IMR-90 (cell line): ENCODE measurements around the gene SLC38A4. TPM values are rescaled to one million over a fixed set of nuclear protein-coding genes. Genes with fewer than 3 reads are reported as not detected.

ENCODE experiments used
- ATAC-seq: fragments of 200-7000 bp; cut with Tn5 transposase; 2 replicates; pipeline ENCODE4 v1.9.1; 2020; ENCODE audit warnings: low read depth, mild to moderate bottlenecking, moderate library complexity
- BruUV-seq: library from RNA; stranded (reverse); fragments of 400-500 nt; replicated peaks from 2 replicates; lab custom pipeline; 2021; lab: Mats Ljungman, UMichigan
- CTCF ChIA-PET: fragments of 300-600 bp; formaldehyde crosslinking; extraction: SDS; loops from one replicate; lab custom pipeline; 2021; ENCODE audit warnings: antibody characterized with exemption; lab: Yijun Ruan, JAX
- POLR2A ChIA-PET: fragments of 300-600 bp; sonication (Branson Sonifier 250); formaldehyde crosslinking; loops from one replicate; lab custom pipeline; 2022; ENCODE audit warnings: antibody characterized with exemption; ENCODE audit not compliant: unreplicated experiment; lab: Charles Lee
- DNase-seq: peaks from one replicate; pipeline ENCODE4 v3.0.0; 2013
- H2AFZ ChIP-seq: replicated peaks from 2 replicates; pipeline ENCODE3; 2013; ENCODE audit warnings: low read length, mild to moderate bottlenecking; ENCODE audit not compliant: poor library complexity
- H2AK5ac ChIP-seq: 2 replicates; pipeline ENCODE4 v1.6.1; 2013; ENCODE audit warnings: low read depth, low read length, inconsistent platforms
- H2AK9ac ChIP-seq: replicated peaks from 2 replicates; pipeline ENCODE3; 2013; ENCODE audit warnings: mild to moderate bottlenecking, low read depth, low read length, moderate library complexity; ENCODE audit not compliant: poor library complexity
- H2BK120ac ChIP-seq: 2 replicates; pipeline ENCODE4 v1.6.1; 2013; ENCODE audit warnings: low read depth, low read length, inconsistent platforms
- H2BK15ac ChIP-seq: 3 replicates; pipeline ENCODE4 v1.6.1; 2013; ENCODE audit warnings: low read depth, low read length, inconsistent platforms
- H2BK20ac ChIP-seq: 2 replicates; pipeline ENCODE4 v1.6.1; 2013; ENCODE audit warnings: low read depth, mild to moderate bottlenecking, inconsistent platforms, low read length, moderate library complexity
- H2BK5ac ChIP-seq: 2 replicates; pipeline ENCODE4 v1.6.1; 2013; ENCODE audit warnings: mild to moderate bottlenecking, low read depth, low read length, inconsistent platforms; ENCODE audit not compliant: poor library complexity, severe bottlenecking
- H3K14ac ChIP-seq: replicated peaks from 2 replicates; pipeline ENCODE4 v1.6.1; 2013; ENCODE audit warnings: low read depth, low read length, inconsistent platforms
- H3K18ac ChIP-seq: 2 replicates; pipeline ENCODE4 v1.6.1; 2013; ENCODE audit warnings: low read depth, low read length, control low read depth
- H3K23ac ChIP-seq: 2 replicates; pipeline ENCODE4 v1.6.1; 2013; ENCODE audit warnings: low read depth, low read length, inconsistent platforms
- H3K27ac ChIP-seq: 2 replicates; pipeline ENCODE4 v1.5.1; 2013; ENCODE audit warnings: mild to moderate bottlenecking, control low read depth, low read length; ENCODE audit not compliant: insufficient read depth
- H3K27me3 ChIP-seq: 2 replicates; pipeline ENCODE4 v1.6.1; 2013; ENCODE audit warnings: low read length; ENCODE audit not compliant: control insufficient read depth, insufficient read depth
- H3K36me3 ChIP-seq: 2 replicates; pipeline ENCODE4 v1.6.1; 2013; ENCODE audit warnings: low read length, mixed read lengths; ENCODE audit not compliant: control insufficient read depth, insufficient read depth
- H3K4ac ChIP-seq: 2 replicates; pipeline ENCODE4 v1.6.1; 2013; ENCODE audit warnings: low read depth, low read length, inconsistent platforms
- H3K4me1 ChIP-seq: 2 replicates; pipeline ENCODE4 v1.6.1; 2013; ENCODE audit warnings: low read length, mixed read lengths; ENCODE audit not compliant: control insufficient read depth, insufficient read depth
- H3K4me2 ChIP-seq: 2 replicates; pipeline ENCODE4 v1.6.1; 2013; ENCODE audit warnings: low read depth, mild to moderate bottlenecking, control low read depth, low read length, moderate library complexity
- H3K4me3 ChIP-seq: 2 replicates; pipeline ENCODE4 v1.5.1; 2013; ENCODE audit warnings: low read depth, mild to moderate bottlenecking, control low read depth, low read length, moderate library complexity; ENCODE audit not compliant: insufficient read depth
- H3K56ac ChIP-seq: 2 replicates; pipeline ENCODE4 v1.6.1; 2013; ENCODE audit warnings: low read length, inconsistent platforms; ENCODE audit not compliant: insufficient read depth; ENCODE audit errors: extremely low read depth
- H3K79me1 ChIP-seq, 2 experiments: 2 replicates each; pipeline ENCODE4 v1.6.1; 2013; ENCODE audit warnings: low read length in 2 of 2, inconsistent platforms in 1 of 2, low read depth in 1 of 2
- H3K9ac ChIP-seq: 2 replicates; pipeline ENCODE4 v1.6.1; 2013; ENCODE audit warnings: low read depth, low read length, control low read depth
- H3K9me1 ChIP-seq: 2 replicates; pipeline ENCODE4 v1.6.1; 2013; ENCODE audit warnings: low read length, inconsistent platforms; ENCODE audit not compliant: insufficient read depth
- H3K9me3 ChIP-seq: 2 replicates; pipeline ENCODE4 v1.6.1; 2013; ENCODE audit warnings: low read length; ENCODE audit not compliant: control insufficient read depth, insufficient read depth
- H4K20me1 ChIP-seq: 2 replicates; pipeline ENCODE4 v1.6.1; 2013; ENCODE audit warnings: low read length, inconsistent platforms; ENCODE audit not compliant: insufficient read depth
- H4K5ac ChIP-seq: 2 replicates; pipeline ENCODE4 v1.6.1; 2013; ENCODE audit warnings: mild to moderate bottlenecking, low read depth, low read length, control low read depth
- H4K8ac ChIP-seq, 2 experiments: 2 replicates each; pipeline ENCODE4 v1.6.1; 2013; ENCODE audit warnings: low read depth in 2 of 2, low read length in 2 of 2, control low read depth in 1 of 2, inconsistent platforms in 1 of 2
- H4K91ac ChIP-seq: 2 replicates; pipeline ENCODE4 v1.6.1; 2013; ENCODE audit warnings: low read depth, low read length, inconsistent platforms; ENCODE audit not compliant: insufficient read depth
- BHLHE40 ChIP-seq: fragments of 150-350 bp; IDR thresholded peaks from 2 replicates; pipeline ENCODE4 v1.6.1; 2016; ENCODE audit warnings: mild to moderate bottlenecking, low read depth, low read length
- CEBPB ChIP-seq: IDR thresholded peaks from 2 replicates; pipeline ENCODE4 v1.6.1; 2012; ENCODE audit warnings: low read depth, low read length, improper control_type of control experiment
- CHD1 ChIP-seq: IDR thresholded peaks from 2 replicates; pipeline ENCODE4 v1.6.1; 2012; ENCODE audit warnings: low read depth, low read length, improper control_type of control experiment
- FOS ChIP-seq: fragments of 150-350 bp; IDR thresholded peaks from 2 replicates; pipeline ENCODE4 v1.6.1; 2016; ENCODE audit warnings: low read depth, low read length
- MAFK ChIP-seq: IDR thresholded peaks from 2 replicates; pipeline ENCODE4 v1.6.1; 2012; ENCODE audit warnings: low read depth, low read length, improper control_type of control experiment
- MAZ ChIP-seq: IDR thresholded peaks from 2 replicates; pipeline ENCODE4 v1.6.1; 2012; ENCODE audit warnings: low read depth, mild to moderate bottlenecking, low read length, improper control_type of control experiment, moderate library complexity, borderline replicate concordance
- MXI1 ChIP-seq: IDR thresholded peaks from 2 replicates; pipeline ENCODE4 v1.6.1; 2012; ENCODE audit warnings: low read depth, mild to moderate bottlenecking, low read length, moderate library complexity, borderline replicate concordance
- NFE2L2 ChIP-seq: fragments of 150-350 bp; IDR thresholded peaks from 2 replicates; pipeline ENCODE4 v1.6.1; 2016; ENCODE audit warnings: low read depth, mild to moderate bottlenecking, low read length
- POLR2A ChIP-seq: IDR thresholded peaks from 2 replicates; pipeline ENCODE4 v1.6.1; 2012; ENCODE audit warnings: mild to moderate bottlenecking, low read depth, low read length
- RAD21 ChIP-seq: IDR thresholded peaks from 2 replicates; pipeline ENCODE4 v1.6.1; 2012; ENCODE audit warnings: low read length, improper control_type of control experiment
- RCOR1 ChIP-seq: IDR thresholded peaks from 2 replicates; pipeline ENCODE4 v1.6.1; 2012; ENCODE audit warnings: mild to moderate bottlenecking, low read length, improper control_type of control experiment; ENCODE audit not compliant: insufficient replicate concordance
- RFX5 ChIP-seq: IDR thresholded peaks from 2 replicates; pipeline ENCODE4 v1.8.0; 2012; ENCODE audit warnings: low read depth, mild to moderate bottlenecking, low read length, moderate library complexity
- SMC3 ChIP-seq: fragments of 150-350 bp; IDR thresholded peaks from 2 replicates; pipeline ENCODE4 v1.6.1; 2016; ENCODE audit warnings: low read depth, mild to moderate bottlenecking, antibody characterized with exemption, low read length, moderate library complexity
- USF2 ChIP-seq: fragments of 150-350 bp; IDR thresholded peaks from 2 replicates; pipeline ENCODE4 v1.6.1; 2017; ENCODE audit warnings: mild to moderate bottlenecking, antibody characterized with exemption, low read length, low read depth
- WGBS, 2 experiments: methylation state at CpG; one replicate each; pipeline versions ENCODE4 v1.1.5 to v1.1.7; 2013; ENCODE audit warnings: missing lambda C conversion rate in 2 of 2; ENCODE audit not compliant: insufficient read length in 1 of 2; ENCODE audit errors: extremely low coverage in 2 of 2; 5-methylcytosine and 5-hydroxymethylcytosine counted together
- dilution Hi-C: fragments of 300-500 bp; cut with HindIII; formaldehyde crosslinking; loops from one replicate; pipeline ENCODE4 v1.14.3; 2018; ENCODE audit warnings: low sequenced_read_pairs; ENCODE audit not compliant: unreplicated experiment
- in situ Hi-C: fragments of 300-500 bp; cut with MboI; formaldehyde crosslinking; loops from 3 replicates; pipeline ENCODE4 v1.14.3; 2019; ENCODE audit warnings: low sequenced_read_pairs, inconsistent platforms, mixed read lengths
- intact Hi-C: fragments of 100-400 bp; cut with micrococcal nuclease; formaldehyde crosslinking; loops from 2 replicates; pipeline ENCODE4 v1.10.0; 2022
- polyA plus RNA-seq, 3 experiments: library from polyadenylated mRNA; depleted of rRNA; stranded (reverse); fragments of >200 nt; gene quantifications; 2 replicates each; pipeline ENCODE4 v1.2.3, GENCODE V29; 2012; ENCODE audit warnings: low replicate concordance in 1 of 3
- total RNA-seq: library from RNA; depleted of rRNA; stranded (reverse); fragments of >200 nt; gene quantifications from 2 replicates; pipeline ENCODE4 v1.2.3, GENCODE V29; 2012
- TF ChIP-seq, protein P1 (sequence below): fragments of 150-350 bp; IDR thresholded peaks from 2 replicates; pipeline ENCODE4 v1.6.1; 2016; ENCODE audit warnings: low read depth, mild to moderate bottlenecking, low read length, moderate library complexity, borderline replicate concordance
- TF ChIP-seq, protein P2 (sequence below): conservative IDR thresholded peaks from 2 replicates; pipeline ENCODE4 v1.5.1; 2012; ENCODE audit warnings: mild to moderate bottlenecking, low read depth, low read length, improper control_type of control experiment

Gene SLC38A4
- total and polyA plus RNA-seq, 2 of the 4 experiments (the other 2 are of a cell fraction): 2.3 to 2.7 TPM

GRCh38 chr12:46808955-46809697 lies 16.7 kb downstream of the SLC38A4 start:
- no peaks in the 10 kb centered on the region for H3K36me3 ChIP-seq
- H3K4ac ChIP-seq: no peak overlapping the region
- no peak overlapping the region for H3K4me2 ChIP-seq
- DNase-seq: no peak
- no CpG with 5 or more reads among the region's 5 CpGs for WGBS, 2 experiments
- no peak overlapping the region for H4K91ac ChIP-seq
- CTCF ChIA-PET: no interaction called here
- no peaks in the 10 kb centered on the region for H3K79me1 ChIP-seq
- TF ChIP-seq RAD21 (no peak), USF2 (no peak), MXI1 (no peak), FOS (no peak), BHLHE40 (no peak), CHD1 (no peak), RFX5 (no peak), MAZ (no peak), NFE2L2 (no peak), MAFK (no peak), SMC3 (no peak), RCOR1 (no peak), POLR2A (no peak), CEBPB (no peak)
- TF ChIP-seq, protein P1, sequence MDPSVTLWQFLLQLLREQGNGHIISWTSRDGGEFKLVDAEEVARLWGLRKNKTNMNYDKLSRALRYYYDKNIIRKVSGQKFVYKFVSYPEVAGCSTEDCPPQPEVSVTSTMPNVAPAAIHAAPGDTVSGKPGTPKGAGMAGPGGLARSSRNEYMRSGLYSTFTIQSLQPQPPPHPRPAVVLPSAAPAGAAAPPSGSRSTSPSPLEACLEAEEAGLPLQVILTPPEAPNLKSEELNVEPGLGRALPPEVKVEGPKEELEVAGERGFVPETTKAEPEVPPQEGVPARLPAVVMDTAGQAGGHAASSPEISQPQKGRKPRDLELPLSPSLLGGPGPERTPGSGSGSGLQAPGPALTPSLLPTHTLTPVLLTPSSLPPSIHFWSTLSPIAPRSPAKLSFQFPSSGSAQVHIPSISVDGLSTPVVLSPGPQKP: no peak
- TF ChIP-seq, protein P2, sequence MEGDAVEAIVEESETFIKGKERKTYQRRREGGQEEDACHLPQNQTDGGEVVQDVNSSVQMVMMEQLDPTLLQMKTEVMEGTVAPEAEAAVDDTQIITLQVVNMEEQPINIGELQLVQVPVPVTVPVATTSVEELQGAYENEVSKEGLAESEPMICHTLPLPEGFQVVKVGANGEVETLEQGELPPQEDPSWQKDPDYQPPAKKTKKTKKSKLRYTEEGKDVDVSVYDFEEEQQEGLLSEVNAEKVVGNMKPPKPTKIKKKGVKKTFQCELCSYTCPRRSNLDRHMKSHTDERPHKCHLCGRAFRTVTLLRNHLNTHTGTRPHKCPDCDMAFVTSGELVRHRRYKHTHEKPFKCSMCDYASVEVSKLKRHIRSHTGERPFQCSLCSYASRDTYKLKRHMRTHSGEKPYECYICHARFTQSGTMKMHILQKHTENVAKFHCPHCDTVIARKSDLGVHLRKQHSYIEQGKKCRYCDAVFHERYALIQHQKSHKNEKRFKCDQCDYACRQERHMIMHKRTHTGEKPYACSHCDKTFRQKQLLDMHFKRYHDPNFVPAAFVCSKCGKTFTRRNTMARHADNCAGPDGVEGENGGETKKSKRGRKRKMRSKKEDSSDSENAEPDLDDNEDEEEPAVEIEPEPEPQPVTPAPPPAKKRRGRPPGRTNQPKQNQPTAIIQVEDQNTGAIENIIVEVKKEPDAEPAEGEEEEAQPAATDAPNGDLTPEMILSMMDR: no peak
- H2AK9ac ChIP-seq: no peak overlapping the region
- ATAC-seq: no peak
- H4K20me1 ChIP-seq: no peaks in the 10 kb centered on the region
- H2BK20ac ChIP-seq: no peak overlapping the region
- POLR2A ChIA-PET: no interaction called here
- H2AK5ac ChIP-seq: no peak overlapping the region
- no peaks in the 10 kb centered on the region for H3K27me3 ChIP-seq
- no peak overlapping the region for H2BK5ac ChIP-seq
- BruUV-seq: no TSS peak
- H3K4me1 ChIP-seq: no peaks in the 10 kb centered on the region
- H2BK120ac ChIP-seq: no peak overlapping the region
- dilution Hi-C loops: no loop called here
- no peak overlapping the region for H3K9ac ChIP-seq
- no peak overlapping the region for H3K14ac ChIP-seq
- no peak overlapping the region for H2AFZ ChIP-seq
- H3K18ac ChIP-seq: no peak overlapping the region
- H3K4me3 ChIP-seq: no peak overlapping the region
- H3K27ac ChIP-seq: no peak overlapping the region
- in situ Hi-C loops: no loop called here
- H3K9me1 ChIP-seq: no peaks in the 10 kb centered on the region
- no peaks in the 10 kb centered on the region for H3K9me3 ChIP-seq
- intact Hi-C loops: no loop called here
- no peak overlapping the region for H3K56ac ChIP-seq
- no peak overlapping the region for H4K8ac ChIP-seq
- no peak overlapping the region for H4K5ac ChIP-seq
- no peak overlapping the region for H3K23ac ChIP-seq
- H2BK15ac ChIP-seq: no peak overlapping the region
